GM18505 (cell line): Measurements from ENCODE around the gene MAT2B.

Experiments
- ATAC-seq: cut with Tn5 transposase; IDR thresholded peaks from one replicate; pipeline ENCODE4 v1.9.1; 2021; ENCODE audit not compliant: unreplicated experiment
- POLR2A ChIP-seq: IDR thresholded peaks from 4 replicates; pipeline ENCODE4 v1.6.1; 2011; ENCODE audit warnings: borderline replicate concordance; ENCODE audit not compliant: insufficient read depth, insufficient read length; ENCODE audit errors: extremely low read depth

Gene MAT2B

GRCh38 chr5:163551156-163551555 lies 45.7 kb downstream of the MAT2B start:
- no peak for ATAC-seq
- TF ChIP-seq POLR2A, result no peak

GRCh38 chr5:163552536-163552935 lies 47.1 kb downstream of the MAT2B start:
- no peak for ATAC-seq
- no peak for TF ChIP-seq POLR2A

DNA sequence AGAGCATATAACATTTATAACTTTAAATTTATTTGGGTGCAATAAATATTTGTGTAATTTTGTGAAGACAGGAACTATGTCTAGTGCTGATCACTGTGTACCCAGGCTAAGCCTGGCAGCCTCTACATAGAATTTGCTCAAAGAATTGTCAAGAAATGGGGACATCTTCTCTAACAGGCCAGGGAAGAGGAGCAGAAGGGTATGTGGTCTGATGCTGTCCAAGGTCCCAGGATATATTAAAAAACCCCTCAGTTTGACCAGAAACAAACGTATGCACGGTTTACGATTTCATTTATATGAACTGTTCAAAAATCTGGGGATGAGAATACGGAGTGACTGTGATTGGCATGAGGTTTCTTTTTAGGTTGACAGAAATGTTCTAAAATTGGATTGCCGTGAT lies 55.9 kb downstream of the MAT2B start:
- no peak for ATAC-seq
- no peak for TF ChIP-seq POLR2A

- no peak for TF ChIP-seq POLR2A
- ATAC-seq, result no peak
Measured at GRCh38 chr5:163562071-163562470, 56.7 kb downstream of the MAT2B start.

GRCh38 chr5:163563112-163563511 lies 57.7 kb downstream of the MAT2B start:
- TF ChIP-seq POLR2A, result no peak
- no peak for ATAC-seq

GRCh38 chr5:163563880-163564279 lies 58.5 kb downstream of the MAT2B start:
- ATAC-seq, result no peak
- TF ChIP-seq POLR2A, result no peak

- ATAC-seq, result no peak
- TF ChIP-seq POLR2A, result no peak
Measured at GRCh38 chr5:163564321-163564938, 59.0 kb downstream of the MAT2B start.

DNA sequence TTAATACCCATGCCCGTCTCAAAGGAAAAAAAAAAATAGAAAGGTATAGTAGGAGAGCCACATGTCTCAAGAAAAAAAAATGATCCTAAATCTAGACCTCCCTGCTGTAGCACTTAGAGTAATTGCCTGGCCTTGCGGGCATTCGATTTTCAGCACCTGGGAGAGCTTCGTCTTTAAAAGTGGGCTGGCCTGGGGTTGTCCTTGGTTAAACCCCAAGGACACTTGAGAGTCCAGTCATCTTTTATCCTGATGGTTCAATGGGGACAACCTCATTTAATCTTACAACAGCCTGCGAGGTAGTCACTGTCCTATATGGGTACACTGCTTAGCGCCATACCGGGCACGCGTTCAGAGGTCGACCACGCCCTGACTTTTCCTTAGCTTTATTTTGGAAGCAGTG lies 60.1 kb downstream of the MAT2B start:
- no peak for TF ChIP-seq POLR2A
- peak; percentile 4 for ATAC-seq

- TF ChIP-seq POLR2A, result no peak
- peak; percentile 67 for ATAC-seq
Measured at GRCh38 chr5:163565931-163566608, 60.7 kb downstream of the MAT2B start.

- ATAC-seq, result no peak
- TF ChIP-seq POLR2A, result no peak
Measured at GRCh38 chr5:163566678-163567077, 61.3 kb downstream of the MAT2B start.

- ATAC-seq, result no peak
- no peak for TF ChIP-seq POLR2A
Measured at GRCh38 chr5:163567811-163568210, 62.4 kb downstream of the MAT2B start.
